GM12878 (cell line): ENCODE measurements around the gene COX6A1. TPM values are rescaled to one million over a fixed set of nuclear protein-coding genes. Genes with fewer than 3 reads are reported as not detected.

Experiments
- ATAC-seq: fragments of 200-7000 bp; cut with Tn5 transposase; 3 replicates; pipeline ENCODE4 v1.9.1; 2020; ENCODE audit warnings: mild to moderate bottlenecking, moderate library complexity
- BruUV-seq: library from RNA; stranded (reverse); fragments of 400-500 nt; replicated peaks from 2 replicates; lab custom pipeline; 2021; lab: Mats Ljungman, UMichigan
- CTCF ChIA-PET: fragments of 300-600 bp; sonication (Branson Sonifier 250); formaldehyde crosslinking; extraction: SDS; loops from one replicate; lab custom pipeline; 2021; ENCODE audit warnings: inconsistent platforms; lab: Yijun Ruan, JAX
- POLR2A ChIA-PET: fragments of 350-600 bp; formaldehyde crosslinking; extraction: SDS; loops from one replicate; lab custom pipeline; 2021; ENCODE audit warnings: inconsistent platforms; lab: Charles Lee
- RAD21 ChIA-PET: fragments of 300-600 bp; sonication (Branson Sonifier 250); formaldehyde crosslinking; loops from one replicate; lab custom pipeline; 2023; ENCODE audit warnings: antibody characterized with exemption; ENCODE audit not compliant: unreplicated experiment; lab: Charles Lee
- SMC1A ChIA-PET: fragments of 300-600 bp; sonication (Branson Sonifier 250); formaldehyde crosslinking; loops from one replicate; lab custom pipeline; 2023; ENCODE audit not compliant: unreplicated experiment, uncharacterized antibody; lab: Charles Lee
- DNase-seq: peaks from one replicate; pipeline ENCODE4 v3.0.0-alpha.2; 2011; ENCODE audit warnings: low read depth, low spot score
- FAIRE-seq: peaks from 3 replicates; lab custom pipeline; 2011; peaks lifted over from hg19 to GRCh38; lab: Jason Lieb, UNC
- H2AFZ ChIP-seq: 2 replicates; pipeline ENCODE4 v1.6.0; 2011; ENCODE audit warnings: low read depth, low read length, control low read depth; ENCODE audit not compliant: control insufficient read depth
- H3K27ac ChIP-seq: 2 replicates; pipeline ENCODE4 v1.5.1; 2011; ENCODE audit warnings: control low read depth; ENCODE audit not compliant: control insufficient read depth, insufficient read depth
- H3K27me3 ChIP-seq, 2 experiments: replicated peaks in 1 of 2; 2 replicates each; pipeline versions ENCODE4 v1.6.0 to v1.6.1; 2011; ENCODE audit warnings: low read length in 1 of 2; ENCODE audit not compliant: control insufficient read depth in 2 of 2, insufficient read depth in 2 of 2
- H3K36me3 ChIP-seq, 2 experiments: 2 replicates each; pipeline ENCODE4 v1.5.1; 2011; ENCODE audit warnings: low read length in 1 of 2; ENCODE audit not compliant: control insufficient read depth in 2 of 2, insufficient read depth in 2 of 2
- H3K4me1 ChIP-seq: 2 replicates; pipeline ENCODE4 v1.6.1; 2011; ENCODE audit warnings: mild to moderate bottlenecking, low read length, moderate library complexity, mixed read lengths; ENCODE audit not compliant: control insufficient read depth, insufficient read depth
- H3K4me2 ChIP-seq: 2 replicates; pipeline ENCODE4 v1.6.0; 2011; ENCODE audit warnings: control low read depth; ENCODE audit not compliant: control insufficient read depth, insufficient read depth
- H3K4me3 ChIP-seq: fragments of 200-600 bp; sonication (generic); 2 replicates; pipeline ENCODE4 v1.5.1; 2016
- H3K79me2 ChIP-seq: 2 replicates; pipeline ENCODE4 v1.6.0; 2011; ENCODE audit warnings: low read length; ENCODE audit not compliant: control insufficient read depth, insufficient read depth
- H3K9ac ChIP-seq: 2 replicates; pipeline ENCODE4 v1.8.0; 2011; ENCODE audit warnings: low read length, control low read depth, mixed read lengths; ENCODE audit not compliant: control insufficient read depth, insufficient read depth
- H3K9me3 ChIP-seq: replicated peaks from 3 replicates; pipeline ENCODE4 v1.5.1; 2011; ENCODE audit warnings: mild to moderate bottlenecking, low read length; ENCODE audit not compliant: control insufficient read depth, insufficient read depth
- H4K20me1 ChIP-seq: 2 replicates; pipeline ENCODE4 v1.6.0; 2011; ENCODE audit not compliant: control insufficient read depth, insufficient read depth
- BHLHE40 ChIP-seq, 2 experiments: fragments of 450-650 bp in 1 of 2; IDR thresholded peaks; 2 replicates each; pipeline ENCODE4 v1.6.1; 2011 to 2017; ENCODE audit warnings: low read depth in 2 of 2, borderline replicate concordance in 1 of 2, improper control_type of control experiment in 1 of 2, low read length in 1 of 2, mild to moderate bottlenecking in 1 of 2
- CBX5 ChIP-seq: sonication (generic); IDR thresholded peaks from 2 replicates; pipeline ENCODE4 v1.6.1; 2016; ENCODE audit warnings: low read depth, moderate library complexity, mild to moderate bottlenecking, inconsistent platforms
- CHD2 ChIP-seq: IDR thresholded peaks from 2 replicates; pipeline ENCODE4 v1.6.1; 2011; ENCODE audit warnings: low read depth, low read length, improper control_type of control experiment, borderline replicate concordance
- CREM ChIP-seq: IDR thresholded peaks from 2 replicates; pipeline ENCODE4 v1.6.1; 2014; ENCODE audit warnings: antibody characterized with exemption, low read depth
- EGR1 ChIP-seq, 2 experiments: IDR thresholded peaks; 1 replicate in 1 of 2; 2 replicates in 1 of 2; pipeline ENCODE4 v1.6.1; 2011 to 2012; ENCODE audit warnings: low read depth in 2 of 2, low read length in 2 of 2, borderline replicate concordance in 1 of 2, mild to moderate bottlenecking in 1 of 2, moderate library complexity in 1 of 2
- NR2F1 ChIP-seq: fragments of 450-650 bp; conservative IDR thresholded peaks from 2 replicates; pipeline ENCODE4 v1.6.1; 2017; ENCODE audit warnings: mild to moderate bottlenecking
- POLR2AphosphoS5 ChIP-seq: IDR thresholded peaks from 2 replicates; pipeline ENCODE4 v1.6.1; 2011; ENCODE audit warnings: mild to moderate bottlenecking, low read length, inconsistent platforms
- SPI1 ChIP-seq: IDR thresholded peaks from 2 replicates; pipeline ENCODE4 v1.6.1; 2011; ENCODE audit warnings: low read depth, mild to moderate bottlenecking, low read length, moderate library complexity, borderline replicate concordance; ENCODE audit not compliant: insufficient read depth
- WGBS: methylation state at CpG from one replicate; pipeline ENCODE4 v1.1.6; 2016; ENCODE audit warnings: low lambda C conversion rate; ENCODE audit not compliant: insufficient replicate concordance, insufficient coverage; ENCODE audit errors: missing lambda C conversion rate; 5-methylcytosine and 5-hydroxymethylcytosine counted together
- in situ Hi-C: fragments of 300-500 bp; cut with MboI; formaldehyde crosslinking; loops from 9 replicates; pipeline ENCODE4 v1.14.3; 2018; ENCODE audit warnings: mixed read lengths
- intact Hi-C: fragments of 100-400 bp; cut with micrococcal nuclease; formaldehyde crosslinking; loops from one replicate; pipeline ENCODE4 v1.14.2; 2022; ENCODE audit not compliant: unreplicated experiment
- polyA plus RNA-seq, 11 experiments: library from polyadenylated mRNA; depleted of rRNA in 4 of 11; unstranded in 6 of 11; stranded (reverse) in 5 of 11; fragments of >200 nt; fragmentation: Nextera tagmentation in 4 of 11; fragmentation: Illumina TruSeq in 1 of 11; extraction: Ambion mirVana in 4 of 11; extraction: Trizol in 1 of 11; gene quantifications; 1 replicate in 1 of 11; 2 replicates in 10 of 11; pipeline versions ENCODE4 v1.2.1 to v1.2.3, GENCODE V29; 2011 to 2016; ENCODE audit warnings: inconsistent platforms in 2 of 11, missing spikeins in 2 of 11, low read depth in 1 of 11
- total RNA-seq, 4 experiments: library from RNA; depleted of rRNA in 3 of 4; stranded (reverse); fragments of >200 nt in 3 of 4; fragmentation: Illumina TruSeq in 1 of 4; extraction: Trizol in 1 of 4; gene quantifications; 2 replicates each; pipeline versions ENCODE4 v1.2.1 to v1.2.3, GENCODE V29; 2013 to 2021
- TF ChIP-seq, protein P1 (sequence below), 3 experiments: IDR thresholded peaks in 2 of 3; conservative IDR thresholded peaks in 1 of 3; 2 replicates each; pipeline ENCODE4 v1.5.1; 2011; ENCODE audit warnings: low read depth in 3 of 3, low read length in 3 of 3, mild to moderate bottlenecking in 3 of 3, control low read depth in 2 of 3, moderate library complexity in 2 of 3, inconsistent platforms in 1 of 3, mixed read lengths in 1 of 3; ENCODE audit not compliant: control insufficient read depth in 2 of 3, insufficient read depth in 1 of 3; ENCODE audit errors: extremely low read depth in 1 of 3
- TF ChIP-seq, protein P2 (sequence below): IDR thresholded peaks from 2 replicates; pipeline ENCODE4 v1.6.1; 2011; ENCODE audit warnings: low read depth, low read length, improper control_type of control experiment, borderline replicate concordance
- TF ChIP-seq, protein P3 (sequence below): fragments of 450-650 bp; formaldehyde crosslinking; IDR thresholded peaks from 2 replicates; pipeline ENCODE4 v1.4.0; 2020; ENCODE audit warnings: mild to moderate bottlenecking, moderate library complexity

Gene COX6A1
- total and polyA plus RNA-seq, 10 of the 15 experiments (the other 5 are each of a cell fraction or from before 2014, with no cell fraction given) = 408 to 2,723 (median 1,019) TPM

DNA sequence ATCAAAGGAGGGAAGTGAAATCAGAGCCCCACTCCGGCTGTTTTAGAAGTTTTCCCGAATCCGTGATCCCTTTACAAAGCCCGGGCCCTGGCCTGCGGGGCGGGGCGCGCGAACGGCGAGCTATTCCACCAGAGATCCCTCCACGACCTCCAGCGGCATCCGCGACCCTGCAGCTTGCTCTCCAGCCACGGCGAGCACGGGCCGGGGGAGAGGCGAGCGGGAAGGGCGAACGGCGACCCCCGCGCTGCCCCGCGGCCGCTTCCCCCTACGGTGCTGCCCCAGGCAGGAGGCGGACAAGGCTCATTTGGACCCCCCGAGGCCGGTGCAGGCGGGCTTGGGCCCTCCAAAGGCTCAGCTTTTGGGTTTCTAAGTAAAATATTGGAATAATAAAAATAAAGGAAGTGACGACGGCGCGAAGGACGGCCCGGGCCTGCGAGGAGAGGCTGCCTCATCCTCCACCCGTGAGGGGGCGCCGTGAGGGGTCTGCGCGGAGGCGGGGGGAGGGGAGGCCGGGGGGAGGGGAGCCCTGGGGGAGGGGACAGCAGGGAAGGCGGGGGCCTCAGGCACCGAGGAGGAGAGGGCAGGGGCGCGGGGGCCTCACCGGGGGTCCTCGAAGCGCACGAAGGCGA is 31.0 kb downstream of the COX6A1 start:
- FAIRE-seq = no peak
- H3K4me1 ChIP-seq = peaks cover 12% of the 10 kb centered on the region
- no peaks in the 10 kb centered on the region for H3K27me3 ChIP-seq
- no TSS peak for BruUV-seq
- DNase-seq = no peak
- WGBS = 3% methylated on average over 38 of the region's 57 CpGs
- peaks cover 49% of the 10 kb centered on the region for H3K79me2 ChIP-seq
- ChIA-PET POLR2A (interaction anchor here (0.6 to 1.8 kb wide), 11 partner anchors 11 to 440 kb away, joined by 3 to 8 read pairs (median 3); partner anchors contain the start of genes COQ5, DYNLL1 and SIRT4), SMC1A (interaction anchor here (0.6 to 2.8 kb wide), 9 partner anchors 10 to 81 kb away, joined by 3 to 10 read pairs (median 3); partner anchors contain the start of gene DYNLL1), RAD21 (interaction anchor here (0.6 to 1.9 kb wide), 3 partner anchors 27 to 225 kb away, joined by 4 to 8 read pairs (median 4); partner anchors contain the start of gene DYNLL1), CTCF (interaction anchor here (0.6 to 5.9 kb wide), 15 partner anchors 10 to 581 kb away, joined by 3 to 39 read pairs (median 4); partner anchors contain the start of genes COX6A1 and POP5)
- TF ChIP-seq, protein P1, sequence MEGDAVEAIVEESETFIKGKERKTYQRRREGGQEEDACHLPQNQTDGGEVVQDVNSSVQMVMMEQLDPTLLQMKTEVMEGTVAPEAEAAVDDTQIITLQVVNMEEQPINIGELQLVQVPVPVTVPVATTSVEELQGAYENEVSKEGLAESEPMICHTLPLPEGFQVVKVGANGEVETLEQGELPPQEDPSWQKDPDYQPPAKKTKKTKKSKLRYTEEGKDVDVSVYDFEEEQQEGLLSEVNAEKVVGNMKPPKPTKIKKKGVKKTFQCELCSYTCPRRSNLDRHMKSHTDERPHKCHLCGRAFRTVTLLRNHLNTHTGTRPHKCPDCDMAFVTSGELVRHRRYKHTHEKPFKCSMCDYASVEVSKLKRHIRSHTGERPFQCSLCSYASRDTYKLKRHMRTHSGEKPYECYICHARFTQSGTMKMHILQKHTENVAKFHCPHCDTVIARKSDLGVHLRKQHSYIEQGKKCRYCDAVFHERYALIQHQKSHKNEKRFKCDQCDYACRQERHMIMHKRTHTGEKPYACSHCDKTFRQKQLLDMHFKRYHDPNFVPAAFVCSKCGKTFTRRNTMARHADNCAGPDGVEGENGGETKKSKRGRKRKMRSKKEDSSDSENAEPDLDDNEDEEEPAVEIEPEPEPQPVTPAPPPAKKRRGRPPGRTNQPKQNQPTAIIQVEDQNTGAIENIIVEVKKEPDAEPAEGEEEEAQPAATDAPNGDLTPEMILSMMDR (IDR thresholded peaks at IDR 0.05 in 2 of 3, conservative IDR thresholded peaks at IDR 0.05 in 1 of 3; ENCODE audit: control insufficient read depth in 2 of 3, extremely low read depth in 1 of 3, insufficient read depth in 1 of 3, low read depth in 3 of 3, low read length in 3 of 3) = peak in 1 of 3 experiments; percentile 21; a peak in 2 of 6 replicates
- TF ChIP-seq CHD2 (0 out of 2 replicates have a peak, but pooled peaks have one; percentile 42), CREM (0 out of 2 replicates have a peak, but pooled peaks have one; percentile 8), NR2F1 (0 out of 2 replicates have a peak, but pooled peaks have one; percentile 10), CBX5 (peak; percentile 20; the same call in 1 of the 2 replicates), EGR1 (IDR thresholded peaks at IDR 0.05; ENCODE audit: borderline replicate concordance in 1 of 2, low read depth in 2 of 2, low read length in 2 of 2) (peak in 1 of 2 experiments; percentile 55; a peak in 1 of 3 replicates), POLR2AphosphoS5 (no peak), BHLHE40 (IDR thresholded peaks at IDR 0.05; ENCODE audit: borderline replicate concordance in 1 of 2, low read depth in 2 of 2, low read length in 1 of 2) (0 out of 4 replicates have a peak, but pooled peaks of 1 of the 2 experiments have one; percentile 2), SPI1 (peak; percentile 36; the same call in 1 of the 2 replicates)
- TF ChIP-seq, protein P2, sequence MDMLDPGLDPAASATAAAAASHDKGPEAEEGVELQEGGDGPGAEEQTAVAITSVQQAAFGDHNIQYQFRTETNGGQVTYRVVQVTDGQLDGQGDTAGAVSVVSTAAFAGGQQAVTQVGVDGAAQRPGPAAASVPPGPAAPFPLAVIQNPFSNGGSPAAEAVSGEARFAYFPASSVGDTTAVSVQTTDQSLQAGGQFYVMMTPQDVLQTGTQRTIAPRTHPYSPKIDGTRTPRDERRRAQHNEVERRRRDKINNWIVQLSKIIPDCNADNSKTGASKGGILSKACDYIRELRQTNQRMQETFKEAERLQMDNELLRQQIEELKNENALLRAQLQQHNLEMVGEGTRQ = no peak
- TF ChIP-seq, protein P3, sequence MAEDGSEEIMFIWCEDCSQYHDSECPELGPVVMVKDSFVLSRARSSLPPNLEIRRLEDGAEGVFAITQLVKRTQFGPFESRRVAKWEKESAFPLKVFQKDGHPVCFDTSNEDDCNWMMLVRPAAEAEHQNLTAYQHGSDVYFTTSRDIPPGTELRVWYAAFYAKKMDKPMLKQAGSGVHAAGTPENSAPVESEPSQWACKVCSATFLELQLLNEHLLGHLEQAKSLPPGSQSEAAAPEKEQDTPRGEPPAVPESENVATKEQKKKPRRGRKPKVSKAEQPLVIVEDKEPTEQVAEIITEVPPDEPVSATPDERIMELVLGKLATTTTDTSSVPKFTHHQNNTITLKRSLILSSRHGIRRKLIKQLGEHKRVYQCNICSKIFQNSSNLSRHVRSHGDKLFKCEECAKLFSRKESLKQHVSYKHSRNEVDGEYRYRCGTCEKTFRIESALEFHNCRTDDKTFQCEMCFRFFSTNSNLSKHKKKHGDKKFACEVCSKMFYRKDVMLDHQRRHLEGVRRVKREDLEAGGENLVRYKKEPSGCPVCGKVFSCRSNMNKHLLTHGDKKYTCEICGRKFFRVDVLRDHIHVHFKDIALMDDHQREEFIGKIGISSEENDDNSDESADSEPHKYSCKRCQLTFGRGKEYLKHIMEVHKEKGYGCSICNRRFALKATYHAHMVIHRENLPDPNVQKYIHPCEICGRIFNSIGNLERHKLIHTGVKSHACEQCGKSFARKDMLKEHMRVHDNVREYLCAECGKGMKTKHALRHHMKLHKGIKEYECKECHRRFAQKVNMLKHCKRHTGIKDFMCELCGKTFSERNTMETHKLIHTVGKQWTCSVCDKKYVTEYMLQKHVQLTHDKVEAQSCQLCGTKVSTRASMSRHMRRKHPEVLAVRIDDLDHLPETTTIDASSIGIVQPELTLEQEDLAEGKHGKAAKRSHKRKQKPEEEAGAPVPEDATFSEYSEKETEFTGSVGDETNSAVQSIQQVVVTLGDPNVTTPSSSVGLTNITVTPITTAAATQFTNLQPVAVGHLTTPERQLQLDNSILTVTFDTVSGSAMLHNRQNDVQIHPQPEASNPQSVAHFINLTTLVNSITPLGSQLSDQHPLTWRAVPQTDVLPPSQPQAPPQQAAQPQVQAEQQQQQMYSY (CRISPR knock-in tag) = no peak
- H3K4me2 ChIP-seq = peak overlapping the region; percentile 80
- H3K36me3 ChIP-seq = peaks cover 1 to 18% of the 10 kb centered on the region in 2 experiments
- in situ Hi-C loops = no loop called here
- intact Hi-C loops = loop anchor here (1.0 to 2.0 kb wide), 4 partner anchors 22 to 65 kb away; partner anchors contain the start of genes COX6A1, DYNLL1, GATC and RNF10
- peaks cover 10% of the 10 kb centered on the region for H4K20me1 ChIP-seq
- peak overlapping the region; percentile 87 for H3K4me3 ChIP-seq
- H3K9me3 ChIP-seq = no peaks in the 10 kb centered on the region
- H3K9ac ChIP-seq = peak overlapping the region; percentile 84
- ATAC-seq = peak; percentile 57
- H2AFZ ChIP-seq = peak overlapping the region; percentile 67
- H3K27ac ChIP-seq = peak overlapping the region; percentile 80
